ENCODE measurements around the gene TTC28. TPM values are rescaled to one million over a fixed set of nuclear protein-coding genes. Genes with fewer than 3 reads are reported as not detected.

Gene TTC28
- polyA plus RNA-seq, 4 donors, result 0.45 to 24.0 (median 3.7) TPM

DNA sequence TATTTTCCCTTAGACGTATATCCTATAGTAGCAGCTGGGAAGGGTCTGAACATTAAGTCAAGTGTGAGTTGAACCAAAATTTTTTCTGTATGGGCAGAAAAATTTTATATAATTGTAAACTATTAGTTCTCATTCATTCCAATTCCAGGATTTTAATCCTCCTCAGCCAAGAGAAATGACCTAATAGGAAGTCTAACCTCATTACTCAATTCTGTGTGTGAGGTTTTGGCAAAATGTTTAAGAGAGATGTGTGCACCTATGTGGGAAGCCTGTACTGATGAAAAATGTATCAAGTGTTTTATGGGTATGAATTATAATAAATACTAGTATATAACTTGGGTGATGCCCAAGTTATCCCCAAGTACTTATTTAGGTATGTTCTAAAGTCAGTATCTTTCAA, 449.0 kb downstream of the TTC28 start:
- no peaks in the 10 kb centered on the region for H3K27me3 ChIP-seq (ENCODE audit: control insufficient read depth in 3 of 3, insufficient read depth in 3 of 3, low read length in 3 of 3)
- no peak for FAIRE-seq

DNA sequence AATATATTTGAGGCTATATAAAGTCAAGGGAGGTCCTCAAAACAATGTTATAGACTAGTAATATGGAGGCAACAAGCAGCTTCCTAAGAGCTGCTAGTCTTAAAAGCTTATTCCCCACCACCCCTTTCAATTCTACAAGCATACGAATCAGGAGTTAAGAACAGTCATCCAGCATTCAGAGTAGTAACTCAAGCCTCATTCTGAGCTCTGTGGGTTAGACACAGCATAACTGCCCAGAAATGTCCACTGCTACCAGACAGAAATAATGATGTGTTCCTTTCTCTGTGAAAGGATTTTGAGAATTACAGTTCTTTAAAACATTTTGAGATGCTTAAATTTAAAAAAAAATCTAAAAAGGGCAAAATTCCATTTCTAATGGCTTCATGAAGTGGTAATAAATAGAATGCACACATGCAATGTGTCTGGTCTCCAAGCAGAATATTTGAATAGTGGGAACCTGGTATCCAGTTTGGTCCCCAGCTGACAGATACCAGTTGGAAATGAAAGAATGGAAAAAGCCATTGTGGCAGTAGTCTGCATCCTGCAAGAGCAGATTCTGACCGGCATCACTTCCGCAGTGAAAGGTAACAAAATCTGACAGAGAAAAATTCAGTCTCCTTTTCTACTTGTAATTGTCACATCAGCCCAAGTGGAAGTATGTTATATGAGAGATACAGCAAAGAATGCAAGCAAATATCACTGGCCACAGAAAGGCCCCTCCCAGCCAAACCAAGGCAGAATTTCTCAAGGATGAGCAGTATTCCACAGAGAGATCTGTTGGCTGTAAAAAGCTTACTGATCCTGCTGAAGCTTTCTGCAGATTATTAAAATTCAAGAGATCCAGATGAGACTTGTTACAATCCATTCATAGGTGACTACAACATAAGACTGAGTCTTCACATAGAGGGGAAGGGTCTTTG, 449.8 kb downstream of the TTC28 start:
- H3K4me3 ChIP-seq (ENCODE audit: low read depth in 1 of 3, low read length in 3 of 3), result no peak overlapping the region
- DNase-seq, result no peak
- no peak overlapping the region for H3K27ac ChIP-seq (ENCODE audit: low read depth in 1 of 3, low read length in 2 of 3)
- H3K36me3 ChIP-seq (ENCODE audit: control insufficient read depth in 3 of 3, insufficient read depth in 2 of 3, low read depth in 1 of 3, low read length in 3 of 3), result no peaks in the 10 kb centered on the region
- H3K27me3 ChIP-seq (ENCODE audit: control insufficient read depth in 3 of 3, insufficient read depth in 3 of 3, low read length in 3 of 3), result no peaks in the 10 kb centered on the region
- no peak for FAIRE-seq
- no peaks in the 10 kb centered on the region for H3K4me1 ChIP-seq (ENCODE audit: control insufficient read depth in 3 of 3, insufficient read depth in 2 of 3, low read depth in 1 of 3, low read length in 2 of 3)
- WGBS, 3 donors, result 84 to 98% (median 98%) methylated on average over 3 of the region's 3 CpGs
- H3K9me3 ChIP-seq (ENCODE audit: control insufficient read depth in 2 of 2, insufficient read depth in 1 of 2, low read depth in 1 of 2, low read length in 1 of 2), result no peaks in the 10 kb centered on the region

More for the DNA sequence above, 449.0 kb downstream of the TTC28 start:
- Histone ChIP-seq H3K27ac (ENCODE audit: low read depth in 1 of 3, low read length in 2 of 3) (no peak overlapping the region), H3K36me3 (ENCODE audit: control insufficient read depth in 3 of 3, insufficient read depth in 2 of 3, low read depth in 1 of 3, low read length in 3 of 3) (no peaks in the 10 kb centered on the region), H3K4me1 (ENCODE audit: control insufficient read depth in 3 of 3, insufficient read depth in 2 of 3, low read depth in 1 of 3, low read length in 2 of 3) (no peaks in the 10 kb centered on the region), H3K9me3 (ENCODE audit: control insufficient read depth in 2 of 2, insufficient read depth in 1 of 2, low read depth in 1 of 2, low read length in 1 of 2) (no peaks in the 10 kb centered on the region), H3K4me3 (ENCODE audit: low read depth in 1 of 3, low read length in 3 of 3) (no peak overlapping the region)
- no peak for DNase-seq
- WGBS, 3 donors, result 78 to 97% (median 93%) methylated on average over 1 of the region's 1 CpG

DNA sequence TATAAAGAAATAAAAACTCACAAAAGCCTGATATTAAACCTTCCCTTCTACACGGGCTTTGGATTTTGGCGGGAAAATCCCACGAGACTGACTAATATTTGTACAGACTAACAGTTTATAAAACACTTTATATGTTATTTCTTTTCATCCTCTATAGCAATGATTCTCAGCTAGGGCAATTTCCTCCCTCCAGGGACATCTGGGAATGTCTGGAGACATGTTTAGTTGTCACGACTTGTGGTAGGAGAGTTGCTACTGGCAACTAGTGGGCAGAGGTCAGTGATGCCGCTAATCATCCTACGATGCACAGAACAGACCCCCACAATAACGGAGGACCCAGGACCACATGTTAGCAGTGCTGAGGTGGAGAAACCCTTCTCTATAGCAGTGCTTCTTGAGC, 455.8 kb downstream of the TTC28 start:
- no peak for FAIRE-seq
- no peak for DNase-seq
- Histone ChIP-seq H3K4me3 (ENCODE audit: low read depth in 1 of 3, low read length in 3 of 3) (no peak overlapping the region), H3K27ac (ENCODE audit: low read depth in 1 of 3, low read length in 2 of 3) (no peak overlapping the region), H3K9me3 (ENCODE audit: control insufficient read depth in 2 of 2, insufficient read depth in 1 of 2, low read depth in 1 of 2, low read length in 1 of 2) (no peaks in the 10 kb centered on the region), H3K36me3 (ENCODE audit: control insufficient read depth in 3 of 3, insufficient read depth in 2 of 3, low read depth in 1 of 3, low read length in 3 of 3) (no peaks in the 10 kb centered on the region), H3K27me3 (ENCODE audit: control insufficient read depth in 3 of 3, insufficient read depth in 3 of 3, low read length in 3 of 3) (no peaks in the 10 kb centered on the region), H3K4me1 (ENCODE audit: control insufficient read depth in 3 of 3, insufficient read depth in 2 of 3, low read depth in 1 of 3, low read length in 2 of 3) (no peaks in the 10 kb centered on the region)
- 59 to 76% (median 68%) methylated on average over 7 of the region's 7 CpGs for WGBS, 3 donors

DNA sequence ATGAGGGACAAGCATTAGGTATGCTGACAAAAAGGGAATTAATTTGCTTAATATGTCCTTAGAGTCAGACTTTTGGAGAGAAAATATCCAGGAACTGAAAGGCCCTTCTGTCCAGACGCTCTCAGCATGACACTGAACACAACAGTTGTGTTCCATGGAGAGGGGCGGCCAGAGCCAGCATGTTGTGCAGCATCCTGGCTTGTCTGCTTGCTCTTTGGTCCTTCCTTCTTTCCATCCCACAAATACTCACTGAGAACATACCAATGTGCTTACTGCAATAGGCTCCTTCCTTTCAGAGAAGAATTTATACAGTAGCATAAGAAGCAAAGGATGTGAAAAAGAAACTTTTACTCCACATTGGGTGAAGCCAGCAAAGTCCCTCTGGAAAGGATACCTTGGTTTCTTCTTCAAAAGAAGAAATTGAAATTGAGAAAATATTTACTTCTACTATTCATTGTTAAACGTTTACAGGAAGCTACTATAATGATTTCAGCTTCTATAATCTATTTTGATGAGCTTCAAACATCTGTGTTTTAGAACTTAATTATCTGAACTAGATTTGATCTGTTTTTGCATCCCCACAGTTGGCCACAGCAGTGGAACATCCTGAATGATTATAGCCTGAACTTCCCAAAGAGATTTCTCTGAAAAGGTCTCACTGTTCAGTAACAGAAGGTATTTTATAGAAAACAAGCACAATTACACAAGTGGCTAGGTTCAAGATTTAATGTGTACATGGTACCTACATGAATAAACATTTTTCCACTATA, 456.5 kb downstream of the TTC28 start:
- Histone ChIP-seq H3K27ac (ENCODE audit: low read depth in 1 of 3, low read length in 2 of 3) (no peak overlapping the region), H3K27me3 (ENCODE audit: control insufficient read depth in 3 of 3, insufficient read depth in 3 of 3, low read length in 3 of 3) (no peaks in the 10 kb centered on the region), H3K9me3 (ENCODE audit: control insufficient read depth in 2 of 2, insufficient read depth in 1 of 2, low read depth in 1 of 2, low read length in 1 of 2) (no peaks in the 10 kb centered on the region), H3K4me3 (ENCODE audit: low read depth in 1 of 3, low read length in 3 of 3) (no peak overlapping the region), H3K36me3 (ENCODE audit: control insufficient read depth in 3 of 3, insufficient read depth in 2 of 3, low read depth in 1 of 3, low read length in 3 of 3) (no peaks in the 10 kb centered on the region), H3K4me1 (ENCODE audit: control insufficient read depth in 3 of 3, insufficient read depth in 2 of 3, low read depth in 1 of 3, low read length in 2 of 3) (no peaks in the 10 kb centered on the region)
- FAIRE-seq (no peak), DNase-seq (no peak)
- WGBS, 3 donors, result 56 to 71% (median 70%) methylated on average over 3 of the region's 3 CpGs

DNA sequence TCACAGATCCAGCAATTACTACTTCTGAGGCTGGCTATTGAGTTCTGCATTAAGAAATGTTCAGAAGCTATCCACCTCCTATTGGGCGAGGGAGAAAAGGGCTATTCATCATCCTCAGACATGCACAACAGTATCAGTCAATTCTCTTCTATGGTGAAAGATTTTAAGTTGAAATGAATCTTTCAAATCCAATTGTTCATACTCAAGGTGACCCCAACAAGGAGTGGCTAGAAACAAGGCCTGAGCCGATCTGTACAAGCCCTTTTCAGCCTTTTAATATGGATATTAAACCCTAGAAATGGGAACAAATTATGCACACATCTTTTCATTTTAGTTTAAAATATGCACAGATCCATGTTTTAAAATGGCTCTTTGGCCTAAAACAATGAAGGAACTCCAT, 457.1 kb downstream of the TTC28 start:
- no peaks in the 10 kb centered on the region for H3K27me3 ChIP-seq (ENCODE audit: control insufficient read depth in 3 of 3, insufficient read depth in 3 of 3, low read length in 3 of 3)
- no peak for FAIRE-seq
- H3K4me1 ChIP-seq (ENCODE audit: control insufficient read depth in 3 of 3, insufficient read depth in 2 of 3, low read depth in 1 of 3, low read length in 2 of 3), result no peaks in the 10 kb centered on the region
- H3K4me3 ChIP-seq (ENCODE audit: low read depth in 1 of 3, low read length in 3 of 3), result no peak overlapping the region
- WGBS, 3 donors, result 88 to 93% (median 89%) methylated on average over 2 of the region's 2 CpGs
- no peak overlapping the region for H3K27ac ChIP-seq (ENCODE audit: low read depth in 1 of 3, low read length in 2 of 3)
- DNase-seq, result no peak
- no peaks in the 10 kb centered on the region for H3K9me3 ChIP-seq (ENCODE audit: control insufficient read depth in 2 of 2, insufficient read depth in 1 of 2, low read depth in 1 of 2, low read length in 1 of 2)
- no peaks in the 10 kb centered on the region for H3K36me3 ChIP-seq (ENCODE audit: control insufficient read depth in 3 of 3, insufficient read depth in 2 of 3, low read depth in 1 of 3, low read length in 3 of 3)

DNA sequence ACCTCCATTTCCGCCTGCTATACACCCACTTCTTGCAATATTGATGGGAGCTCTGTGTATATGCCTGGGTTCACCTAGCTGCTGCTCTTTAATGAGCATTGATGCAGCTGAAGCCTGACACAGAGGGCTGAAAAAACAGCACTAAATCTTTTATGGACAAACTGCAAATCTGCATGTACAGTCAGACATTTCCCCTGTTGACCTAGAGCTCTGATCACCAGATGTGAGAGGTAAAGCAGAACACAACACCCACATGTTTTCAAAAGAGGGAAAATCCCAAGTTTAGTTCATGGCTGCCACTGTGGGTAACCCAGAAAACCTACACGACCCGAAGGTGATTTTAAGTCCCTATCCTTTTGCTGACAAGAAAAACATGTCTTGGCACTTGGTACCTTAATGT, 457.6 kb downstream of the TTC28 start:
- H3K36me3 ChIP-seq (ENCODE audit: control insufficient read depth in 3 of 3, insufficient read depth in 2 of 3, low read depth in 1 of 3, low read length in 3 of 3), result no peaks in the 10 kb centered on the region
- no peak overlapping the region for H3K27ac ChIP-seq (ENCODE audit: low read depth in 1 of 3, low read length in 2 of 3)
- H3K4me3 ChIP-seq (ENCODE audit: low read depth in 1 of 3, low read length in 3 of 3), result no peak overlapping the region
- no peak for FAIRE-seq
- no peaks in the 10 kb centered on the region for H3K9me3 ChIP-seq (ENCODE audit: control insufficient read depth in 2 of 2, insufficient read depth in 1 of 2, low read depth in 1 of 2, low read length in 1 of 2)
- H3K27me3 ChIP-seq (ENCODE audit: control insufficient read depth in 3 of 3, insufficient read depth in 3 of 3, low read length in 3 of 3), result no peaks in the 10 kb centered on the region
- H3K4me1 ChIP-seq (ENCODE audit: control insufficient read depth in 3 of 3, insufficient read depth in 2 of 3, low read depth in 1 of 3, low read length in 2 of 3), result no peaks in the 10 kb centered on the region
- DNase-seq, result no peak
- WGBS, 3 donors, result 77 to 82% (median 81%) methylated on average over 3 of the region's 3 CpGs

DNA sequence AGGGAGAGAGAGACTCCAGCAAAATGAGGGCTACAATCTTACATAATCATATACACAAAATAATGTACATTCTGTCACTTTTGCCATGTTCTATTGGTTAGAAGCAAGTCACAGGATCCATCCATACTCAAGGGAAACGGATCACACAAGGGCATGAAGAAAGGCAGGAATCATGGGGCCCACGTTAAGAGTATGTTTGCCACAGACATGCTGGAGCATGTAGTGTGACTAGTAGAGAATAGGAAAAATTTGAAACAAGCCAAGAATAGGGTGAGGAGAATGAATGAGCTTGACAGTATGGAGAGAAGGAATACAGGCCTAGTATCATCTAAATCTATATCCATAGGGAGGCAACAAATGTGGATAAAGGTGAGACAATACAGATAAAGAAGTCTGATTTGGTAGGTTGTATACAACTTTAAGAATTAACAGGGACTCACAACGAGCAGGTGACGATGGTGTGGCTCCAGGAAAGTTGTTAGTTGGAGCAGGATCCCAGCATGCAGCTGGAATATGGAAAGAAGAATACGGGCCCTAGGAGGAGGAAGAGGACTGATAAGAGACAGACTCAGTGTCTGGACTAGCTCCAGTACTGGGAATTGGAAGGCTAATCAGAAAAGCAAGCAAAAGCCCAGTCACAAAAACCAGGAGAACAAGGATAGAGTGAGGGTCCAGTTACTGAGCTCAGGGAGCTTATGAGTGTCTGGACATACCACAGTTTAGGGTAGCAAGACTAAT, 458.8 kb downstream of the TTC28 start:
- 62 to 76% (median 66%) methylated on average over 5 of the region's 5 CpGs for WGBS, 3 donors
- DNase-seq (no peak), FAIRE-seq (no peak)
- H3K36me3 ChIP-seq (ENCODE audit: control insufficient read depth in 3 of 3, insufficient read depth in 2 of 3, low read depth in 1 of 3, low read length in 3 of 3), result no peaks in the 10 kb centered on the region
- no peak overlapping the region for H3K4me3 ChIP-seq (ENCODE audit: low read depth in 1 of 3, low read length in 3 of 3)
- H3K4me1 ChIP-seq (ENCODE audit: control insufficient read depth in 3 of 3, insufficient read depth in 2 of 3, low read depth in 1 of 3, low read length in 2 of 3), result no peaks in the 10 kb centered on the region
- no peak overlapping the region for H3K27ac ChIP-seq (ENCODE audit: low read depth in 1 of 3, low read length in 2 of 3)
- no peaks in the 10 kb centered on the region for H3K27me3 ChIP-seq (ENCODE audit: control insufficient read depth in 3 of 3, insufficient read depth in 3 of 3, low read length in 3 of 3)
- H3K9me3 ChIP-seq (ENCODE audit: control insufficient read depth in 2 of 2, insufficient read depth in 1 of 2, low read depth in 1 of 2, low read length in 1 of 2), result no peaks in the 10 kb centered on the region

DNA sequence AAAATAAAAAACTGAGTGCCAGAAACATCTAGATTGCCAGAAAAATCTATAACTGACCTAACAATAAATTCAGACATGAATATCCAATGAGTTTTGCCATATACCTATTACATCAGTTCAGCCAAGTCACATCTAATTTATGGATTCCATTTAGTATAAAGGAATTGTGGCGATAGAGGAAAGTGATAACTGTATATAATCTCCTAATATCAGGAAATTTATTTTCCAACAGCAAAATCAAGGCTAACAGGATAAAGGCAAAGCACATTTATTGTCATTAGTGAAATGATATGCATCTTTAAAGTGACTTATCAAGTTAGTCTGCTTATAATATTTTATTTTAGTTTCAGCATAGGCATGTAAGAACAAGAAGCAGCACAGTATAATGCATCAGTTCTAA, 462.4 kb downstream of the TTC28 start:
- H3K4me1 ChIP-seq (ENCODE audit: control insufficient read depth in 3 of 3, insufficient read depth in 2 of 3, low read depth in 1 of 3, low read length in 2 of 3), result no peaks in the 10 kb centered on the region
- H3K27me3 ChIP-seq (ENCODE audit: control insufficient read depth in 3 of 3, insufficient read depth in 3 of 3, low read length in 3 of 3), result no peaks in the 10 kb centered on the region
- FAIRE-seq, result no peak
- no peak for DNase-seq
- WGBS, 3 donors, result 95 to 96% (median 95%) methylated on average over 1 of the region's 1 CpG
- no peak overlapping the region for H3K4me3 ChIP-seq (ENCODE audit: low read depth in 1 of 3, low read length in 3 of 3)
- no peaks in the 10 kb centered on the region for H3K36me3 ChIP-seq (ENCODE audit: control insufficient read depth in 3 of 3, insufficient read depth in 2 of 3, low read depth in 1 of 3, low read length in 3 of 3)
- H3K9me3 ChIP-seq (ENCODE audit: control insufficient read depth in 2 of 2, insufficient read depth in 1 of 2, low read depth in 1 of 2, low read length in 1 of 2), result no peaks in the 10 kb centered on the region
- H3K27ac ChIP-seq (ENCODE audit: low read depth in 1 of 3, low read length in 2 of 3), result no peak overlapping the region

All from small intestine (tissue), 7 donors.